ENCODE results near the gene ARID5B.
A peak's percentile ranks its signal among the peaks of the same experiment; 100 is the strongest.

Gene ARID5B

GRCh38 chr10:61904733-61905725, 3.5 kb downstream of the ARID5B start:
- DNase-seq (ENCODE audit: low spot score) = peak; percentile 60

DNA sequence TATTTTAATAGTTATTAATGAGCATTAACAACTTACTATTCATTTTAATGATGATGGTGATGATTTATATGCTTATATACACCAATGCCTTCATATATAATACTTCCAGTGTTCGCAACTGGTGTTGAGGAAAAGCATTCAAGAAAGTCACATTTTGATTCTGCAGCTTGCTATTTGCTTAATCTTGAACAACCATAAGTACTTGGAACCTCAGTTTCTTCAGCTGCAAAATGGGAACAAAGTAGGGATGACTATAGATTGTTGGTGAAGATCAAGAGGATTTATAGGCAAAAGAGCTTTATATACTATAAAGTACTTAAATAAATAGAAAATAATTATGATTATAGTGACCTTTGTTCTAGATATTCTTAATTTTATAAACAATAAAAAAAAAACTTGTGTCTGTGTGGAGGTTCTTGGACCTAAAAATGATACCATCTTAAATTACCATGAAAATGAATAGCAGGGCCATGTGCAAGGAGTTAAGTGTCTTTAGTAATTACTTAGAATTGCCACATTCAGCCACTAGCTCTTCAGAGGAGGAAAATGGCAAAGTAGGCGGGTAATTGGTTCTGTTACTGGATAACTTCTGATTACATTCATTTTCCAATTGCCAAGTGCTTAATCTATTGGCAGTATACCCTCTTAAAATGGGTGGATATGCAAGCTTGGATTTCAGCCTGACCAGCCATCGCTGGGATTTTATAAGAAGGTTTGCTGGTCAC, 4.5 kb downstream of the ARID5B start:
- DNase-seq (ENCODE audit: low spot score) = no peak

DNA sequence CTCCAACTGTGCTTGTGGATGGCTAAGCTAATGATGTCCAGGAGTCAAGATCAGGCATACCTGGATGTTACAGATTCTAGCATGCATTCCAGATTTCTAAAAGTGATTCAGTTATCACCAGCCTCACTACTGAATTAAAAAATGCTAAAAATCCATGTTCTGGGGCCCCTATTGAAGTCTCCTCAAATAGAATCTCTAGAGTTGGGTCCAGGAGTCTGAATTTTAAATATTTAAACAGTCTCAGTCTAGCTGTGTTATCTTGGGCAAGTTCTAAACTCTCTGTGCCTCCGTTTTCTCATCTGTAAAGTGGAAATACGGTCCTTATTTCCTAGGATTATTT, 5.0 kb downstream of the ARID5B start:
- no peak for DNase-seq (ENCODE audit: low spot score)

DNA sequence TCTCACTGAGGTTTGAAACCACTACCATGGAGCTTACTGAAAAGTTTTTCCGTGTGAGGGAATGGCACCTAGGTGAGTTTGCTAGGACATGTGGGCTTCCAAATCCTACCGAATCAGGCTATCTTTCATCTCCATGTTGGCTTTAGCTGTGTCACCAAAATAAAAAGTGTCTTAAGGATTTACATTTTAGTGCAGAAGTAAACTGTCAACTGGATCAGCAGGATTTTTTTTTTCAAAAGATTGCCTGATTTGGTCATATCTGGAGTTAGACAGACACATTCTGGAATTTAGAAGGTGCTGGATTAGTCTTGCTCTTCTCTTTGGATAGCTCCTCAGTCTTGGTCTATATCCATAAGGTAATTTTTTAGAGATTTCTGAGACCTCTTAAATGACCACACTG, 5.5 kb downstream of the ARID5B start:
- DNase-seq (ENCODE audit: low spot score) = no peak

DNA sequence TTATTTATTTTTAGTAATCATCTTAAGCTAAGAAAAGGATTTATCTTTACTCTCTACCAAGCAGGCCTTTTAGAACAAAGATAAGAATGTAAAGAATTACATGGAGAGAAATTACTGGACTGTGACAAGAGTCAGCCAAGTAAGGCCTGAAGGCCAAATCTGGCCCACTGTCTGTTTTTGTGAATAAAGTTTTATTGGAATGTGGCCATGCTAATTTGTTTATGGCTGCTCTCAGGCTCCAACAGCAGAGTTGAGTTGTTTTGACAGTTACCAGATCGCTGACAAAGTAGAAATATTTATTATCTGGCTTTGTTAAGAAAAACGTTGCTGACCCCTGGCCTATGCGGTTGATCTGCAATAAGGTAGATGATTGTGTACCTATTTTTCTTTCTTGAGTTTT, 6.1 kb downstream of the ARID5B start:
- no peak for DNase-seq (ENCODE audit: low spot score)

DNA sequence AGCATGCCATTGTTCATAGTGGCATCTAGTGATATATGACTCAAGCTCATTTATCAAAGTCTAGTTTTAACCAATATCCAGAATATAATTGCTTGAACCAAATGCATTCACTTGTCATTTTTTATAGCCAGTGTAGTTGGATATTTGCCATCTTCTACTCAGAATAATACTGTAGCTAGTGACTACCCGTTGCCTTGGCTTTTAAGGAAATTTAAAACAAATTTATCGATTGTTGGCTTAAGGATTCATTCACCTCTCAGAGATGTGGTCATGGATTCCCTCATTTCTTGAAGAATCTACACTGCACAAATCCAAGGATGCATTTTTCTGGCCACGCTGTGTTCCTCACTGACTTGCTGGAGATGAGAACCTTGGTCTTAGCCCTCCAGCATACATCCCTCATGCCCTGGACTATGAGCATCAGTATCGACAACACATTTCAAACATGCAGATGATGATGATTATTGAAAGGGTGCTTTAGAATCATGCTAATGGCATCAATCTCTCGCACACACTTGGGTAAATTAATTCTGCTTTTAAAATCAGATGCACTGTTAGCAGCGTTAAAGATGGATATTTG, 8.8 kb downstream of the ARID5B start:
- DNase-seq (ENCODE audit: low spot score) = no peak

DNA sequence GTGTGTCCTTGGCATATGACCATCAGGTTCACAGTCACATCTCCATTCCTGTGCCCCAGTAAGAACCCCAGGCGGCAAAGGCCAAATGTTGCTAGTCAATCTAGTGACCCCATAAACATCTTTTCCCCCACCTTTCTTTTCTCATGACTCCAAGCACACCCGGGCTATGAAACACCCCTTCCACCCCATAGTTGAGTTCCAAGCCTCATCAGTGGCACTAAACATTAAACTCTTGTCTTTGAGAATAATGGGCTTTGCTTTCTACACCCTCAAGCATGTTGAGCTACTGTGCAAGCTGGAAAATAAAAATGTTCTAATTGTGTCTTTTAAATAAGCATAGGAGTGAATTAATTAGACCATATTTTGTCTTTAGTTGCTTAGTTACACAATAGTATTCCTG, 9.4 kb downstream of the ARID5B start:
- no peak for DNase-seq (ENCODE audit: low spot score)

DNA sequence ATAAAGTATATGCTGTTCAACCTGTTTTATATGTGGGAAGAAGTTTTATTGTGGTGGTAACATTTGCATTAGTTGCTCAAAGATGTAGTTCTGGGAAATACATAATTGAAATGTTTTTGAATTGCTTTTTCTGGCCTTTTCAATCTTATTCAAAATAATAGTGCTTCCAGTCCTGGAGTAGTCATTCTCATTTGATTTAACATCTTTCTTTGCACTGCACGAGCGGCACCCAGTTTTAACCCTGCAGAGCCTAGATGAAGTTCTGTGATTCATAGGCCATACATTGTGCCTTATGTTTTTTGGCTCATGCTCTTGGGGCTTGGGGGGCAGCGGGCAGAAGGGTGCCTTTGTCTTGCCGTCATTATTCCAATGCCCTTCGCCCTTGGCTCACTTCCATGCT, 9.9 kb downstream of the ARID5B start:
- DNase-seq (ENCODE audit: low spot score) = no peak

GRCh38 chr10:61912981-61913380, 11.5 kb downstream of the ARID5B start:
- no peak for DNase-seq (ENCODE audit: low spot score)

DNA sequence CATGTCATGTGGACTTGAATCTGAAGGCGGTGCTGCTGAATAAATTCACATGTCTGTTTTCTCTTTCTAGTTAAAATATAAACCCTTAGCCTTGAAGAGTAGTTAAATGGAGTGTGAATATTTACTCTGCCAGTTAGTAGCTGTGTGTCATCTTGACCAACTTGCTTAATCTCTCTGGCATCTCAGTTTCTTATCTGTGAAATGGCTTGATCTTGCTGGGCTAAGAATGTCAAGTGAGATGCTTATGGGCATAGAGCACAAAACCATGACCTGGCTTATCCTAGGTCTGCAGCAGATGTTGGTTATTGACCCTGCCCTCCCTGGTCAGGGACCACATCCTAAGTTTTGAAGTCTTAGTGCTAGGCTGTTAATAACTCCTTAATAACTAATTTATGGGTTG, 16.6 kb downstream of the ARID5B start:
- DNase-seq (ENCODE audit: low spot score) = no peak

- DNase-seq (ENCODE audit: low spot score) = no peak
Measured at GRCh38 chr10:61918989-61919388, 17.5 kb downstream of the ARID5B start.

DNA sequence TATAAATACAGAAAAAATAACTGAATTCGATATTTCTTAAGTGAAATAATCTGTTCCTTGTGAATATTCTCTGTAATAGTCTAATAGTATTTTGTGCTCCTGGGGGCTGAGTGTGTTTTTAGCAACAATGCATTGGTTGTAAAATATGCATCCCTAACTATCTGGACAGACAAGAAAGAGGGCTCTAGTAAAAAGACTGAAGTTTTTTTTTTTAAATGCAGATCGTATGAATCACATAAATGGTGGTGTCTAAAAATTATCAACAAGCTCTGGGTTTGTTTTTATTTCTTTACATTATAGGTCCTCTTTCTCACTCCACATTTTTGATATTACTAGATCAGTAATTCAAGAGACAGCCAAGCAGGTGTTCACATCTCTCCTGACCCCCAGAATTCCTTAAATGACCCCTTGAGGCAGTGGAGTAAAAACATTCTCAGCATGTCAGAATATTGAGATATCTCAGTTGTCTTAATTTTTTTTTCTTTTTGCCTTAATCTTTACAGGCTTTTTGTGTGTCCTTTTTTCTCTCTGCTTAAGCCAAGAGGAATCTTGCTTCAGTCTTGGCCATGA, 18.2 kb downstream of the ARID5B start:
- no peak for DNase-seq (ENCODE audit: low spot score)

- DNase-seq (ENCODE audit: low spot score) = no peak
Measured at GRCh38 chr10:61921143-61921542, 19.6 kb downstream of the ARID5B start.

DNA sequence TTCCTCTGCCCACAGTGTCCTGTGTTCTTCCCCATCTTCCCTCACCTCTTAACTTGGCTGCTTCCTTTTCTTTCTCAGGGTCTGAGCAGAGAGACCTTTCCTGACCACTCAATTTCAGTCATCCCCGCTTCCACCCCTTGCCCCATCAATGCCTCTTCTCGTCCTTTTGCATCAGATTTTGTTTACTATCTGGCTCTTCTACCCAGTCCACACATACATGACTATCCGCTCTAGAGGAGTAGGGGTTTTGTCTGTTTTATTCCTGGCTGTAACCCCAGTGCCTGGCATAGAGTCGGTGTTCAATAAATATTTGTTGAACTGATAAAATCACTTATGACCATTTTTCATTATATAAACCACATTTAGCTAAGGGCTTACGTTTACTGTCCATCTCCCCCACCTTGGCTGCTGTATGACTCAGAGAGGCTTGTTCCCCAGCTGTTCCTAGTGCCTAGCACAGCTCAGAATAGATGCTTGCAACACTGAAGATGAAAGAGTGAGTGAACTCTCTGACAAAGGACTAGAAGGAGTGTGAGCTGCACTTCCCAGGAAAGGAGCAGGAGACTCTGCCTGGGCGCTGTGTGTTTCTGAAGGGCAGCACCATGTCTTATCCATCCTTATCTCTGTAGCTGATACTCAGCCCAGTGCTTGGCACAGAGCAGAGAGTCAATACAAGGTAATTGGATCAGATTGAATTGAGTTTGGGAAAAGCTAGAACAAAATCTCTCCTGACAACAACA, 21.9 kb downstream of the ARID5B start:
- DNase-seq (ENCODE audit: low spot score) = no peak

DNA sequence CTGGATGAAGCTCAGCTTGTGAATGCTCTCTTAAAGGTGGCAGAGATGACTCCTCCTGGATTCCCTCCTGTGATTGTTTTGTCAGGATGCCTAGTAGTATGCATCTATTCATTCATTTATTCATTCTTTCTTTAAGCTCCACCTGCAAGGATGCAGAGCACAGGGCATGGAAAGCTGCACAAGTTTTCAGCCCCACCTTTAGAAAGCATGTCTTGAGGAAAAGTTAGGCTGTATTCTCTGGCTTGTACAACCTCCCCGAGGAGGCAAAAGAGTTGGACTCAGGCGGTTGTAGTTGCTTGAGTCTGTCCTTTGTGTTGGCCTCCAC, 22.4 kb downstream of the ARID5B start:
- no peak for DNase-seq (ENCODE audit: low spot score)

GRCh38 chr10:61929555-61929954, 28.1 kb downstream of the ARID5B start:
- DNase-seq (ENCODE audit: low spot score) = no peak

GRCh38 chr10:61931620-61932332, 30.3 kb downstream of the ARID5B start:
- DNase-seq (ENCODE audit: low spot score) = no peak

DNA sequence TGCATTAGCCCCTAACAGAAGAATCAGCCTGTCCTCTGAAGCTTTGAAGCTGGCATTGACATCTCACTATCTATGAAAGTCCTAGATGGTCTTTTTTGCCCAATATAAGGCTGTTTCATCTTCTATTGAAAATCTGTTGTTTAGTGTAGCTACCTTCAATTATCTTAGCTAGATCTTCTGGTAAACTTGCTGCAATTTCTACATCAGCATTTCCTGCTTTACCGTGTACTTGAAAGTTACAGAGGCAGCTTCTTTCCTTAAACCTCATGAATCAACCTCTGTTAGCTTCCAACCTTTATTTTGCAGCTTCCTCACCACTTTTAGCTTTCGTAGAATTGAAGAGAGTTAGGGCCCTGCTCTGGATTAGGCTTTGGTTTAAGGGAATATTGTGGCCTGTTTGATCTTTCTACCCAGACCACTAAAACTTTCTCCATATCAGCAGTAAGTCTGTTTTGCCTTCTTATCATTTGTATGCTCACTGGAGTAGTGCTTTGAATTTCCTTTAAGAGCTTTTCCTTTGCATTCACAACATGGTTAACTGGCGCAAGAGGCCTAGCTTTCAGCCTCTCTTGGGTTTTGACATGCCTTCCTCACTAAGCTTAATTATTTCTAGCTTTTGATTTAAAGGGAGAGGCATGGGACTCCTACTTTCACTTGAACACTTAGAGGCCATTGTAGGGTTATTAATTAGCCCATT, 32.5 kb downstream of the ARID5B start:
- no peak for DNase-seq (ENCODE audit: low spot score)

DNA sequence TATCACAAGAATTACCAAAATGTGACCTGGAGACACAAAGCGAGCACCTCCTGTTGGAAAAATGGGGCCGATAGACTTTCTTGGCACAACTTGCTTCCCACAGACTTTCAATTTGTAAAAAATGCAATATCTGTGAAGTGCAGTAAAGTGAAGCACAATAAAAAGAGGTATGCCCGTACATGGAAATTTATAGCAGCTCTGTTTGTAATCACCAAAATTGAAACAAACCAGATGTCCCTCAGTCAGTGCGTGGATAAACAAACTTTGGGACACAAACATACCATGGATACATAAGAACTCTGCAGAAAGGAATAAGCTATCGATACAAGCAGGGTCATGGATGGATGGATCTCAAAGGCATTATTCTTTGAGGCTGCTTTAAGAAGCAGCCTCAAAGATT, 33.6 kb downstream of the ARID5B start:
- no peak for DNase-seq (ENCODE audit: low spot score)

- no peak for DNase-seq (ENCODE audit: low spot score)
Measured at GRCh38 chr10:61936770-61937169, 35.3 kb downstream of the ARID5B start.
